Parathyroid adenoma (tissue), 2 donors: Measurements from ENCODE around the gene SQOR.

ENCODE experiments used
- H2AFZ ChIP-seq: fragments of 300-600 bp; sonication (generic); one replicate; pipeline ENCODE4 v1.7.0; 2017; ENCODE audit warnings: antibody characterized with exemption, mild to moderate bottlenecking
- H3K27ac ChIP-seq: fragments of 300-600 bp; sonication (generic); one replicate; pipeline ENCODE4 v1.7.0; 2017
- H3K27me3 ChIP-seq: fragments of 300-600 bp; sonication (generic); one replicate; pipeline ENCODE4 v1.7.0; 2017; ENCODE audit warnings: low read length; ENCODE audit not compliant: control insufficient read depth, insufficient read depth
- H3K36me3 ChIP-seq: fragments of 300-600 bp; sonication (generic); one replicate; pipeline ENCODE4 v1.7.0; 2017; ENCODE audit warnings: low read length; ENCODE audit not compliant: control insufficient read depth, insufficient read depth
- H3K4me1 ChIP-seq: fragments of 300-600 bp; sonication (generic); one replicate; pipeline ENCODE4 v1.7.0; 2017; ENCODE audit warnings: control low read depth
- H3K4me2 ChIP-seq: fragments of 300-600 bp; sonication (generic); one replicate; pipeline ENCODE4 v1.7.0; 2017; ENCODE audit warnings: low read length
- H3K4me3 ChIP-seq: fragments of 300-600 bp; sonication (generic); one replicate; pipeline ENCODE4 v1.7.0; 2017; ENCODE audit warnings: low read depth, low read length
- H3K79me2 ChIP-seq: fragments of 300-600 bp; sonication (generic); one replicate; pipeline ENCODE4 v1.7.0; 2017; ENCODE audit warnings: control low read depth
- H3K9ac ChIP-seq: fragments of 300-600 bp; sonication (generic); one replicate; pipeline ENCODE4 v1.7.0; 2017; ENCODE audit warnings: mild to moderate bottlenecking
- H3K9me3 ChIP-seq: fragments of 300-600 bp; sonication (generic); one replicate; pipeline ENCODE4 v1.7.0; 2017; ENCODE audit warnings: low read length; ENCODE audit not compliant: control insufficient read depth
- CTCF ChIP-seq: fragments of 300-600 bp; sonication (generic); IDR thresholded peaks from one replicate; pipeline ENCODE4 v1.7.0; 2017; ENCODE audit warnings: antibody characterized with exemption, mild to moderate bottlenecking
- donor health status: primary hyperparathyroidism.

SQOR gene

GRCh38 chr15:45641999-45642932 lies 7.4 kb downstream of the SQOR start:
- TF ChIP-seq CTCF = no peak

GRCh38 chr15:45644437-45644836 lies 9.6 kb downstream of the SQOR start:
- no peak overlapping the region for H3K4me2 ChIP-seq
- H3K9me3 ChIP-seq = no peaks in the 10 kb centered on the region
- peaks cover 2% of the 10 kb centered on the region for H3K4me1 ChIP-seq
- no peak overlapping the region for H3K9ac ChIP-seq
- no peak overlapping the region for H2AFZ ChIP-seq
- no peaks in the 10 kb centered on the region for H3K27me3 ChIP-seq
- no peak overlapping the region for H3K27ac ChIP-seq
- no peak overlapping the region for H3K4me3 ChIP-seq
- no peaks in the 10 kb centered on the region for H3K79me2 ChIP-seq
- H3K36me3 ChIP-seq = no peaks in the 10 kb centered on the region
- no peak for TF ChIP-seq CTCF

More at GRCh38 chr15:45641999-45642932, 7.4 kb downstream of the SQOR start:
- H3K36me3 ChIP-seq = no peaks in the 10 kb centered on the region
- H3K4me1 ChIP-seq = no peaks in the 10 kb centered on the region
- no peak overlapping the region for H3K4me3 ChIP-seq
- no peak overlapping the region for H3K4me2 ChIP-seq
- H3K9me3 ChIP-seq = no peaks in the 10 kb centered on the region
- no peaks in the 10 kb centered on the region for H3K27me3 ChIP-seq
- H3K9ac ChIP-seq = no peak overlapping the region
- H2AFZ ChIP-seq = no peak overlapping the region
- H3K79me2 ChIP-seq = no peaks in the 10 kb centered on the region
- no peak overlapping the region for H3K27ac ChIP-seq

- Histone ChIP-seq H3K9me3 (no peaks in the 10 kb centered on the region), H3K4me3 (no peak overlapping the region), H3K27me3 (no peaks in the 10 kb centered on the region), H3K4me1 (peaks cover 2% of the 10 kb centered on the region), H3K9ac (no peak overlapping the region), H3K36me3 (no peaks in the 10 kb centered on the region), H3K27ac (no peak overlapping the region), H3K79me2 (no peaks in the 10 kb centered on the region), H3K4me2 (no peak overlapping the region), H2AFZ (no peak overlapping the region)
- TF ChIP-seq CTCF = no peak
Observed at GRCh38 chr15:45645026-45645980, 10.5 kb downstream of the SQOR start.

GRCh38 chr15:45646220-45646619 lies 11.4 kb downstream of the SQOR start:
- Histone ChIP-seq H3K27ac (no peak overlapping the region), H3K4me3 (no peak overlapping the region)

More at GRCh38 chr15:45646220-45646619, 11.4 kb downstream of the SQOR start:
- no peak for TF ChIP-seq CTCF
- Histone ChIP-seq H3K4me1 (peaks cover 2% of the 10 kb centered on the region), H3K4me2 (no peak overlapping the region), H3K27me3 (no peaks in the 10 kb centered on the region), H3K9ac (no peak overlapping the region), H3K9me3 (no peaks in the 10 kb centered on the region), H3K79me2 (no peaks in the 10 kb centered on the region), H2AFZ (no peak overlapping the region), H3K36me3 (no peaks in the 10 kb centered on the region)
